Mesenchymal stem cell (in vitro differentiated cells and primary cell): ENCODE results near the gene SAMD10.

ENCODE experiments used
- DNase-seq: peaks from one replicate; pipeline ENCODE4 v3.0.0-alpha.2; 2013
- H2AFZ ChIP-seq: one replicate; pipeline ENCODE4 v1.6.1; 2013; ENCODE audit warnings: low read depth, mild to moderate bottlenecking, control low read depth, inconsistent platforms, low read length, moderate library complexity
- H2AK5ac ChIP-seq: 2 replicates; pipeline ENCODE4 v1.6.1; 2013; ENCODE audit warnings: low read length, moderate library complexity, mild to moderate bottlenecking, inconsistent platforms; ENCODE audit not compliant: severe bottlenecking
- H2BK120ac ChIP-seq: one replicate; pipeline ENCODE4 v1.6.1; 2013; ENCODE audit warnings: low read depth, mild to moderate bottlenecking, inconsistent platforms, low read length, moderate library complexity
- H2BK12ac ChIP-seq, 2 experiments: one replicate each; pipeline ENCODE4 v1.6.1; 2013; ENCODE audit warnings: inconsistent platforms in 2 of 2, low read length in 2 of 2, mild to moderate bottlenecking in 2 of 2, moderate library complexity in 2 of 2, control low read depth in 1 of 2
- H2BK15ac ChIP-seq: one replicate; pipeline ENCODE4 v1.6.1; 2013; ENCODE audit warnings: mild to moderate bottlenecking, low read depth, inconsistent platforms; ENCODE audit not compliant: poor library complexity, severe bottlenecking
- H2BK5ac ChIP-seq: 2 replicates; pipeline ENCODE4 v1.6.1; 2013; ENCODE audit warnings: low read depth, mild to moderate bottlenecking, low read length, control low read depth, inconsistent platforms; ENCODE audit not compliant: poor library complexity, severe bottlenecking
- H3K14ac ChIP-seq, 2 experiments: one replicate each; pipeline ENCODE4 v1.6.1; 2013; ENCODE audit warnings: inconsistent platforms in 2 of 2, low read length in 2 of 2, control low read depth in 1 of 2, mild to moderate bottlenecking in 1 of 2, moderate library complexity in 1 of 2
- H3K18ac ChIP-seq, 2 experiments: one replicate each; pipeline ENCODE4 v1.6.1; 2013; ENCODE audit warnings: inconsistent platforms in 2 of 2, low read length in 2 of 2, control low read depth in 1 of 2, low read depth in 1 of 2, mild to moderate bottlenecking in 1 of 2
- H3K23ac ChIP-seq, 2 experiments: one replicate each; pipeline ENCODE4 v1.6.1; 2013; ENCODE audit warnings: inconsistent platforms in 2 of 2, low read length in 2 of 2, mild to moderate bottlenecking in 2 of 2, moderate library complexity in 2 of 2, control low read depth in 1 of 2
- H3K27ac ChIP-seq: 2 replicates; pipeline ENCODE4 v1.5.1; 2013; ENCODE audit warnings: mild to moderate bottlenecking, moderate library complexity, low read length, control low read depth, inconsistent platforms; ENCODE audit not compliant: poor library complexity, severe bottlenecking
- H3K27me3 ChIP-seq, 2 experiments: 2 replicates each; pipeline versions ENCODE4 v1.6.1 to v1.7.0; 2013; ENCODE audit warnings: low read length in 2 of 2, mild to moderate bottlenecking in 2 of 2, moderate library complexity in 2 of 2, control low read depth in 1 of 2, inconsistent platforms in 1 of 2; ENCODE audit not compliant: control insufficient read depth in 1 of 2, insufficient read depth in 1 of 2
- H3K36me3 ChIP-seq, 2 experiments: 2 replicates each; pipeline versions ENCODE4 v1.6.1 to v1.7.0; 2013; ENCODE audit warnings: low read length in 2 of 2, control low read depth in 1 of 2, inconsistent platforms in 1 of 2, low read depth in 1 of 2, mild to moderate bottlenecking in 1 of 2; ENCODE audit not compliant: insufficient read depth in 2 of 2, control insufficient read depth in 1 of 2
- H3K4ac ChIP-seq, 2 experiments: one replicate each; pipeline ENCODE4 v1.6.1; 2013; ENCODE audit warnings: inconsistent platforms in 2 of 2, low read length in 2 of 2, mild to moderate bottlenecking in 2 of 2, moderate library complexity in 2 of 2, control low read depth in 1 of 2, low read depth in 1 of 2
- H3K4me1 ChIP-seq: 2 replicates; pipeline ENCODE4 v1.6.1; 2013; ENCODE audit warnings: low read depth, low read length, control low read depth; ENCODE audit not compliant: control insufficient read depth, insufficient read depth
- H3K4me2 ChIP-seq: 2 replicates; pipeline ENCODE4 v1.6.1; 2013; ENCODE audit warnings: low read length, mild to moderate bottlenecking, inconsistent platforms; ENCODE audit not compliant: poor library complexity, severe bottlenecking
- H3K4me3 ChIP-seq, 2 experiments: 2 replicates each; pipeline versions ENCODE4 v1.5.1 to v1.7.0; 2013; ENCODE audit warnings: low read length in 2 of 2, mild to moderate bottlenecking in 2 of 2, control low read depth in 1 of 2, low read depth in 1 of 2; ENCODE audit not compliant: insufficient read depth in 1 of 2
- H3K79me1 ChIP-seq: replicated peaks from 2 replicates; pipeline ENCODE4 v1.6.1; 2013; ENCODE audit warnings: mild to moderate bottlenecking, control low read depth, low read length, inconsistent platforms; ENCODE audit not compliant: poor library complexity, severe bottlenecking
- H3K9ac ChIP-seq: 2 replicates; pipeline ENCODE4 v1.7.0; 2013; ENCODE audit warnings: mild to moderate bottlenecking, low read length, moderate library complexity
- H3K9me3 ChIP-seq: 2 replicates; pipeline ENCODE4 v1.7.0; 2013; ENCODE audit warnings: mild to moderate bottlenecking, low read length; ENCODE audit not compliant: control insufficient read depth
- H4K8ac ChIP-seq: one replicate; pipeline ENCODE4 v1.6.1; 2013; ENCODE audit warnings: inconsistent platforms, mild to moderate bottlenecking, low read length, moderate library complexity
- H4K91ac ChIP-seq: one replicate; pipeline ENCODE4 v1.6.1; 2013; ENCODE audit warnings: mild to moderate bottlenecking, low read length, inconsistent platforms
- WGBS: methylation state at CpG from one replicate; pipeline ENCODE4 v1.1.7; 2013; ENCODE audit warnings: mixed read lengths; 5-methylcytosine and 5-hydroxymethylcytosine counted together

SAMD10 gene

DNA sequence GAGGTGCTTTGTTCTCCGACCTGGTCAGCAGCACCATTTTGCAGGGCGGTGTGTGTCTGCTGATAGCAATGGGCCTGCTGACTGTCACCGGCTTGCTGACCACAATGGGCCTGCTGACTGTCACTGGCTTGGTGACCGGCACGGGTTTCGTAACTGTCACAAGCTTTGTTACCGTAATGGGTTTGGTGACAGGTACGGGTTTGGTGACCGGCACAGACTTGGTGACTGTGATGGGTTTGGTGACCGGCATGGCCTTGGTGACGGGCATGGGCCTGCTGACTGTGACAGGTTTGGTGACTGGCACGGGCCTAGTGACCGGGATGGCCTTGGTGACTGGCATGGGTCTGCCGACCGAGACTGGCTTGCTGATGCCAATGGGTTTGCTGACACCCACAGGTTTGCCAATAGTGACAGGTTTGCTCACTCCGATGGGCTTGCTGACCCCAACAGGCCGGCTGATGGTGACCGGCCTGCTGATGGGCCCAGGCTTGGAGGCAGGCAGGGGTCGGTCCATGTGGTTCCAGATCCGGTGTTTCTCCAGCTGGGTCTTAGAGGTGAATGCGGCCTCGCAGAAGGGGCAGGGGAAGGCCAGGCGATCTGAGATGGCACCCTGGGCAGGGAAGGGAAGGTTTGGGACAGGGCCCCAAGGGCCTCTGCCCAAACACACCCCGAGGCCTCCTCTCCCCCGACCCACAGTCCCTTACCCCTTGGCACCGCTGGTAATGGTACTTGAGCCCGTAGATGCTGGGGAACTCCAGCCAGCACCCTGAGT, 13.1 kb downstream of the SAMD10 start:
- H3K23ac ChIP-seq, result no peak overlapping the region
- no peaks in the 10 kb centered on the region for H3K27me3 ChIP-seq
- H3K4me3 ChIP-seq, result peak overlapping the region in 1 of 2 experiments; percentile 22
- peaks cover 19% of the 10 kb centered on the region for H3K4me1 ChIP-seq
- H3K4ac ChIP-seq, result no peak overlapping the region
- no peak overlapping the region for H3K4me2 ChIP-seq
- peaks cover 30% of the 10 kb centered on the region for H3K79me1 ChIP-seq
- no peak overlapping the region for H2BK120ac ChIP-seq
- no peak overlapping the region for H2BK5ac ChIP-seq
- no peak overlapping the region for H3K18ac ChIP-seq
- H3K9me3 ChIP-seq, result no peaks in the 10 kb centered on the region
- H3K9ac ChIP-seq, result no peak overlapping the region
- no peak for DNase-seq
- no peak overlapping the region for H2BK12ac ChIP-seq
- H4K91ac ChIP-seq, result no peak overlapping the region
- H4K8ac ChIP-seq, result no peak overlapping the region
- no peak overlapping the region for H2BK15ac ChIP-seq
- H3K36me3 ChIP-seq, result peaks cover 50 to 64% of the 10 kb centered on the region in 2 experiments
- H3K14ac ChIP-seq, result no peak overlapping the region
- no peak overlapping the region for H2AK5ac ChIP-seq
- no peak overlapping the region for H2AFZ ChIP-seq
- H3K27ac ChIP-seq, result no peak overlapping the region
- 98% methylated on average over 26 of the region's 27 CpGs for WGBS

DNA sequence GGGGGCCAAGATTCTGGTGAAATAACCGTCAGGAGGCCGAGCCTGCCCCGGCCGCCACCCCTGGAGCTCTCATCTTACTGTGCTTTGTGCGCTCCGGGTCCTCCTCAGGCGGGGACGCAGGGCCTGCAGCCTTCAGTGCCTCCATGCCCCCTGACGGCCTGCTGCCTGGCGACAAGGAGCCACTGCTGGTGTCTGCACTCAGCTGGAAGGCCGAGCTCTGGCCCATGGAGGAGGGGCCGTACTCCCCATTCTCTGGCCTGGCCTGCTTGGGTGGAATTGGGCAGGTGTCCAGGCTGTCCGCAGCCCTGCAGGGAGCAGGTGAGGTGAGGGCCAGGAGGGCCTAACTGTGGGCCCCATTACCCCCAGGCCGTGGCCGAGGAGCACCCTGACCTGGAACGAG, 15.0 kb downstream of the SAMD10 start:
- H3K36me3 ChIP-seq, result peaks cover 59 to 83% of the 10 kb centered on the region in 2 experiments
- H3K4me1 ChIP-seq, result peaks cover 14% of the 10 kb centered on the region
- no peak overlapping the region for H3K4me3 ChIP-seq
- 97% methylated on average over 12 of the region's 16 CpGs for WGBS
- no peaks in the 10 kb centered on the region for H3K9me3 ChIP-seq
- no peak overlapping the region for H3K23ac ChIP-seq
- H4K91ac ChIP-seq, result no peak overlapping the region
- H2AFZ ChIP-seq, result no peak overlapping the region
- H3K18ac ChIP-seq, result no peak overlapping the region
- H3K9ac ChIP-seq, result no peak overlapping the region
- no peak overlapping the region for H2BK15ac ChIP-seq
- no peaks in the 10 kb centered on the region for H3K27me3 ChIP-seq
- H3K4me2 ChIP-seq, result no peak overlapping the region
- DNase-seq, result no peak
- H3K14ac ChIP-seq, result no peak overlapping the region
- H3K27ac ChIP-seq, result no peak overlapping the region
- no peak overlapping the region for H2BK12ac ChIP-seq
- no peak overlapping the region for H2AK5ac ChIP-seq
- no peak overlapping the region for H4K8ac ChIP-seq
- no peak overlapping the region for H2BK120ac ChIP-seq
- H3K4ac ChIP-seq, result no peak overlapping the region
- H3K79me1 ChIP-seq, result peaks cover 32% of the 10 kb centered on the region
- H2BK5ac ChIP-seq, result no peak overlapping the region

DNA sequence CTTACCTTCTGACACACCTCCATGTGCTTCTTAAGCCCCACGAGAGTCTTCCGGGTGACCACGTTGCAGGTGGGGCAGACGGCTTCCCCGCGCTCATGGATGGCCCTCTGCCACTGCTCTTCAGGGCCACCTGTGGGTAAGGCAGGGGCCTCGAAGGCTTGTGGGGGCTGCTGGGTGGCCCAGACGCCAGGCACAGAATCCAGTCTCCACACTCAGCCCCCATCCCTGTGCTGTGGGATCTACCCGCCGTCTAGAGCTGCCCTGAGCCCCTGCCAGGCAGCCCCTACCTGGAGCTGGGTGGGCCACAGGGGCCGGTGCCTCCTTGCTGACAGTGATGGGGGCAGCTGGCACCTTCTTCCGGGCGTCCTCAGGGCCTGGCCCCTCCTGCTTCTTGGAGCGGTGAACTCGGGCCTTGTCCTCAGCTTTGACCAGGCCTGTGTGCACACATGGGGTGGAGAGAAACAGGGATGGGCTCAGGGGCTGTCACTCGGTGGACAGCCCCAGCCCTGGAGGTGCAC, 15.6 kb downstream of the SAMD10 start:
- Histone ChIP-seq H2AFZ (no peak overlapping the region), H2AK5ac (no peak overlapping the region), H3K23ac (no peak overlapping the region), H3K18ac (no peak overlapping the region), H4K91ac (no peak overlapping the region), H2BK120ac (no peak overlapping the region), H3K9me3 (no peaks in the 10 kb centered on the region), H3K79me1 (peaks cover 31% of the 10 kb centered on the region), H3K14ac (no peak overlapping the region), H2BK5ac (no peak overlapping the region), H3K9ac (no peak overlapping the region), H3K27ac (no peak overlapping the region), H2BK12ac (no peak overlapping the region), H3K4me3 (no peak overlapping the region), H3K4me1 (peaks cover 16% of the 10 kb centered on the region), H3K4me2 (no peak overlapping the region), H4K8ac (no peak overlapping the region), H3K4ac (no peak overlapping the region), H3K27me3 (no peaks in the 10 kb centered on the region), H2BK15ac (no peak overlapping the region), H3K36me3 (peaks cover 65 to 88% of the 10 kb centered on the region in 2 experiments)
- 96% methylated on average over 16 of the region's 16 CpGs for WGBS
- DNase-seq, result no peak

DNA sequence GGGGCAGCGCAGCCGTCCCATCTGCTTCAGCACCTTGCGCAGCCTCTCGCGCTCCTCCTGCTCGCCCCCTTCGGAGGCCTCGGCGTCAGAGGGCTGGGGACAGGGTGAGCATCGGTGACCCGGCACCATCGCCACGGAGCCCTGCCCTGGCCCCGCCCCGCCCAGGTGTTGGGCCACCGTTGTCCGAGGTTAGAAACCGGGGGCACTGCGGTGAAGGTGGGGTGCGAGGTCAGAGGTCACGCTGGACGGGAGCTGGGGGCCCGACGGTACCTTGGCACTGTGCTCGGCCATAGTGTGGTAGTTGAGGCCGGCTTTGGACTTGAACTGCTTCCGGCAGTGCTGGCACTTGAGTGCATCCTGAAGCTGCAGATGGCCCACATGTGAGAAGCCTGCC, 16.1 kb downstream of the SAMD10 start:
- no peaks in the 10 kb centered on the region for H3K27me3 ChIP-seq
- H3K36me3 ChIP-seq, result peaks cover 69 to 88% of the 10 kb centered on the region in 2 experiments
- no peak overlapping the region for H3K4ac ChIP-seq
- H3K9ac ChIP-seq, result no peak overlapping the region
- H3K18ac ChIP-seq, result no peak overlapping the region
- H2AK5ac ChIP-seq, result no peak overlapping the region
- H2BK120ac ChIP-seq, result no peak overlapping the region
- H2AFZ ChIP-seq, result no peak overlapping the region
- H3K9me3 ChIP-seq, result no peaks in the 10 kb centered on the region
- H4K91ac ChIP-seq, result no peak overlapping the region
- 96% methylated on average over 27 of the region's 27 CpGs for WGBS
- H3K79me1 ChIP-seq, result peaks cover 28% of the 10 kb centered on the region
- H4K8ac ChIP-seq, result no peak overlapping the region
- no peak overlapping the region for H2BK5ac ChIP-seq
- peaks cover 15% of the 10 kb centered on the region for H3K4me1 ChIP-seq
- H3K27ac ChIP-seq, result no peak overlapping the region
- H2BK15ac ChIP-seq, result no peak overlapping the region
- no peak for DNase-seq
- H3K4me2 ChIP-seq, result no peak overlapping the region
- no peak overlapping the region for H3K23ac ChIP-seq
- H3K14ac ChIP-seq, result no peak overlapping the region
- H2BK12ac ChIP-seq, result no peak overlapping the region
- no peak overlapping the region for H3K4me3 ChIP-seq
